Dendritic cell treated with granulocyte-macrophage colony-stimulating factor and Interleukin-4, amounts not matched to agents 40 ng/mL and 50 ng/mL, for 4 days (primary cell): Measurements from ENCODE around the gene NAP1L4.

ENCODE experiments used
- H3K27ac Mint-ChIP-seq: one replicate; pipeline ENCODE4 v1.8.0; 2022; ENCODE audit warnings: mild to moderate bottlenecking, mixed read lengths
- H3K27me3 Mint-ChIP-seq: one replicate; pipeline ENCODE4 v1.8.0; 2022; ENCODE audit warnings: mild to moderate bottlenecking, mixed read lengths
- H3K36me3 Mint-ChIP-seq: one replicate; pipeline ENCODE4 v1.8.0; 2022; ENCODE audit warnings: low read depth, mixed read lengths
- H3K4me1 Mint-ChIP-seq: one replicate; pipeline ENCODE4 v1.8.0; 2022; ENCODE audit warnings: low read depth, mixed read lengths
- H3K4me3 Mint-ChIP-seq: one replicate; pipeline ENCODE4 v1.8.0; 2022; ENCODE audit warnings: mild to moderate bottlenecking, moderate library complexity, mixed read lengths
- H3K9me3 Mint-ChIP-seq: one replicate; pipeline ENCODE4 v1.8.0; 2022; ENCODE audit warnings: mixed read lengths
- intact Hi-C: fragments of 100-400 bp; cut with micrococcal nuclease; formaldehyde crosslinking; loops from one replicate; pipeline ENCODE4 v1.15.0; 2022

Gene NAP1L4

GRCh38 chr11:2975594-2975993 is 16.5 kb downstream of the NAP1L4 start:
- peaks cover 85% of the 10 kb centered on the region for H3K36me3 Mint-ChIP-seq
- no peak overlapping the region for H3K4me3 Mint-ChIP-seq
- H3K4me1 Mint-ChIP-seq = peaks cover 7% of the 10 kb centered on the region
- H3K27ac Mint-ChIP-seq = no peak overlapping the region
- intact Hi-C loops = no loop called here
- H3K9me3 Mint-ChIP-seq = no peaks in the 10 kb centered on the region
- H3K27me3 Mint-ChIP-seq = no peaks in the 10 kb centered on the region

GRCh38 chr11:2974272-2974671 is 17.9 kb downstream of the NAP1L4 start:
- Mint-ChIP-seq H3K27me3 (no peaks in the 10 kb centered on the region), H3K4me3 (no peak overlapping the region), H3K9me3 (no peaks in the 10 kb centered on the region), H3K4me1 (peaks cover 7% of the 10 kb centered on the region), H3K36me3 (peaks cover 95% of the 10 kb centered on the region), H3K27ac (no peak overlapping the region)
- intact Hi-C loops = no loop called here

GRCh38 chr11:2968341-2968900 is 23.7 kb downstream of the NAP1L4 start:
- Mint-ChIP-seq H3K4me3 (no peak overlapping the region), H3K9me3 (no peaks in the 10 kb centered on the region), H3K27me3 (no peaks in the 10 kb centered on the region), H3K27ac (no peak overlapping the region), H3K4me1 (peaks cover 5% of the 10 kb centered on the region), H3K36me3 (peaks cover 99% of the 10 kb centered on the region)
- intact Hi-C loops = no loop called here

GRCh38 chr11:2964782-2965181 is 27.3 kb downstream of the NAP1L4 start:
- H3K27me3 Mint-ChIP-seq = no peaks in the 10 kb centered on the region
- H3K27ac Mint-ChIP-seq = no peak overlapping the region

GRCh38 chr11:2963761-2964160 is 28.4 kb downstream of the NAP1L4 start:
- H3K9me3 Mint-ChIP-seq = no peaks in the 10 kb centered on the region

More at GRCh38 chr11:2964782-2965181, 27.3 kb downstream of the NAP1L4 start:
- H3K4me1 Mint-ChIP-seq = peaks cover 37% of the 10 kb centered on the region
- H3K9me3 Mint-ChIP-seq = no peaks in the 10 kb centered on the region
- H3K36me3 Mint-ChIP-seq = peaks cover 99% of the 10 kb centered on the region
- intact Hi-C loops = no loop called here
- no peak overlapping the region for H3K4me3 Mint-ChIP-seq

GRCh38 chr11:2963112-2963754 is 28.9 kb downstream of the NAP1L4 start:
- H3K4me3 Mint-ChIP-seq = no peak overlapping the region
- peaks cover 45% of the 10 kb centered on the region for H3K4me1 Mint-ChIP-seq
- intact Hi-C loops = no loop called here
- no peak overlapping the region for H3K27ac Mint-ChIP-seq
- H3K36me3 Mint-ChIP-seq = peaks cover 99% of the 10 kb centered on the region
- no peaks in the 10 kb centered on the region for H3K27me3 Mint-ChIP-seq
- no peaks in the 10 kb centered on the region for H3K9me3 Mint-ChIP-seq

More at GRCh38 chr11:2963761-2964160, 28.4 kb downstream of the NAP1L4 start:
- H3K36me3 Mint-ChIP-seq = peaks cover 99% of the 10 kb centered on the region
- intact Hi-C loops = no loop called here
- no peak overlapping the region for H3K27ac Mint-ChIP-seq
- H3K4me1 Mint-ChIP-seq = peaks cover 40% of the 10 kb centered on the region
- H3K4me3 Mint-ChIP-seq = no peak overlapping the region
- H3K27me3 Mint-ChIP-seq = no peaks in the 10 kb centered on the region

- no peak overlapping the region for H3K4me3 Mint-ChIP-seq
- H3K27ac Mint-ChIP-seq = peak overlapping the region; percentile 40
- intact Hi-C loops = no loop called here
- H3K9me3 Mint-ChIP-seq = no peaks in the 10 kb centered on the region
- peaks cover 49% of the 10 kb centered on the region for H3K4me1 Mint-ChIP-seq
- H3K27me3 Mint-ChIP-seq = no peaks in the 10 kb centered on the region
- H3K36me3 Mint-ChIP-seq = peaks cover 97% of the 10 kb centered on the region
Observed at GRCh38 chr11:2961080-2961479, 31.0 kb downstream of the NAP1L4 start.

- H3K27me3 Mint-ChIP-seq = no peaks in the 10 kb centered on the region
- no peak overlapping the region for H3K4me3 Mint-ChIP-seq
- H3K27ac Mint-ChIP-seq = no peak overlapping the region
- peaks cover 49% of the 10 kb centered on the region for H3K4me1 Mint-ChIP-seq
- H3K9me3 Mint-ChIP-seq = no peaks in the 10 kb centered on the region
- H3K36me3 Mint-ChIP-seq = peaks cover 97% of the 10 kb centered on the region
- intact Hi-C loops = no loop called here
Observed at GRCh38 chr11:2960139-2960538, 32.0 kb downstream of the NAP1L4 start.

GRCh38 chr11:2958251-2958650 is 33.9 kb downstream of the NAP1L4 start:
- Mint-ChIP-seq H3K27me3 (no peaks in the 10 kb centered on the region), H3K4me3 (no peak overlapping the region), H3K4me1 (peaks cover 43% of the 10 kb centered on the region), H3K27ac (no peak overlapping the region), H3K9me3 (no peaks in the 10 kb centered on the region), H3K36me3 (peaks cover 97% of the 10 kb centered on the region)
- intact Hi-C loops = no loop called here

- Mint-ChIP-seq H3K9me3 (no peaks in the 10 kb centered on the region), H3K27ac (no peak overlapping the region), H3K4me3 (no peak overlapping the region), H3K4me1 (peaks cover 31% of the 10 kb centered on the region), H3K36me3 (peaks cover 95% of the 10 kb centered on the region), H3K27me3 (no peaks in the 10 kb centered on the region)
- intact Hi-C loops = no loop called here
Observed at GRCh38 chr11:2955906-2956476, 36.1 kb downstream of the NAP1L4 start.

GRCh38 chr11:2954263-2954662 is 37.9 kb downstream of the NAP1L4 start:
- intact Hi-C loops = no loop called here
- Mint-ChIP-seq H3K9me3 (no peaks in the 10 kb centered on the region), H3K27ac (no peak overlapping the region), H3K36me3 (peaks cover 96% of the 10 kb centered on the region), H3K27me3 (no peaks in the 10 kb centered on the region), H3K4me1 (peaks cover 23% of the 10 kb centered on the region), H3K4me3 (no peak overlapping the region)

- intact Hi-C loops = no loop called here
- Mint-ChIP-seq H3K36me3 (peaks cover 98% of the 10 kb centered on the region), H3K4me3 (no peak overlapping the region), H3K4me1 (peaks cover 10% of the 10 kb centered on the region), H3K9me3 (no peaks in the 10 kb centered on the region), H3K27ac (no peak overlapping the region), H3K27me3 (no peaks in the 10 kb centered on the region)
Observed at GRCh38 chr11:2952290-2952689, 39.8 kb downstream of the NAP1L4 start.

- peaks cover 16% of the 10 kb centered on the region for H3K4me1 Mint-ChIP-seq
- intact Hi-C loops = no loop called here
- no peak overlapping the region for H3K4me3 Mint-ChIP-seq
- no peaks in the 10 kb centered on the region for H3K9me3 Mint-ChIP-seq
- no peaks in the 10 kb centered on the region for H3K27me3 Mint-ChIP-seq
- peaks cover 98% of the 10 kb centered on the region for H3K36me3 Mint-ChIP-seq
- H3K27ac Mint-ChIP-seq = no peak overlapping the region
Observed at GRCh38 chr11:2951231-2952110, 40.7 kb downstream of the NAP1L4 start.

GRCh38 chr11:2950825-2951224 is 41.3 kb downstream of the NAP1L4 start:
- Mint-ChIP-seq H3K4me3 (no peak overlapping the region), H3K27me3 (no peaks in the 10 kb centered on the region), H3K36me3 (peaks cover 98% of the 10 kb centered on the region), H3K4me1 (peaks cover 22% of the 10 kb centered on the region), H3K9me3 (no peaks in the 10 kb centered on the region), H3K27ac (no peak overlapping the region)
- intact Hi-C loops = no loop called here
